ENCODE measurements around the gene THBS2.

GRCh38 chr6:169291148-169291547 is 37.5 kb upstream of the THBS2 start:
- TF ChIP-seq SIN3A (IDR thresholded peaks at IDR 0.05; ENCODE audit: borderline replicate concordance, insufficient read depth, low read length) (no peak), POLR2AphosphoS5 (IDR thresholded peaks at IDR 0.05; ENCODE audit: low read depth, low read length) (no peak)
- TF ChIP-seq, protein P1, sequence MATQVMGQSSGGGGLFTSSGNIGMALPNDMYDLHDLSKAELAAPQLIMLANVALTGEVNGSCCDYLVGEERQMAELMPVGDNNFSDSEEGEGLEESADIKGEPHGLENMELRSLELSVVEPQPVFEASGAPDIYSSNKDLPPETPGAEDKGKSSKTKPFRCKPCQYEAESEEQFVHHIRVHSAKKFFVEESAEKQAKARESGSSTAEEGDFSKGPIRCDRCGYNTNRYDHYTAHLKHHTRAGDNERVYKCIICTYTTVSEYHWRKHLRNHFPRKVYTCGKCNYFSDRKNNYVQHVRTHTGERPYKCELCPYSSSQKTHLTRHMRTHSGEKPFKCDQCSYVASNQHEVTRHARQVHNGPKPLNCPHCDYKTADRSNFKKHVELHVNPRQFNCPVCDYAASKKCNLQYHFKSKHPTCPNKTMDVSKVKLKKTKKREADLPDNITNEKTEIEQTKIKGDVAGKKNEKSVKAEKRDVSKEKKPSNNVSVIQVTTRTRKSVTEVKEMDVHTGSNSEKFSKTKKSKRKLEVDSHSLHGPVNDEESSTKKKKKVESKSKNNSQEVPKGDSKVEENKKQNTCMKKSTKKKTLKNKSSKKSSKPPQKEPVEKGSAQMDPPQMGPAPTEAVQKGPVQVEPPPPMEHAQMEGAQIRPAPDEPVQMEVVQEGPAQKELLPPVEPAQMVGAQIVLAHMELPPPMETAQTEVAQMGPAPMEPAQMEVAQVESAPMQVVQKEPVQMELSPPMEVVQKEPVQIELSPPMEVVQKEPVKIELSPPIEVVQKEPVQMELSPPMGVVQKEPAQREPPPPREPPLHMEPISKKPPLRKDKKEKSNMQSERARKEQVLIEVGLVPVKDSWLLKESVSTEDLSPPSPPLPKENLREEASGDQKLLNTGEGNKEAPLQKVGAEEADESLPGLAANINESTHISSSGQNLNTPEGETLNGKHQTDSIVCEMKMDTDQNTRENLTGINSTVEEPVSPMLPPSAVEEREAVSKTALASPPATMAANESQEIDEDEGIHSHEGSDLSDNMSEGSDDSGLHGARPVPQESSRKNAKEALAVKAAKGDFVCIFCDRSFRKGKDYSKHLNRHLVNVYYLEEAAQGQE (IDR thresholded peaks at IDR 0.05; ENCODE audit: insufficient read depth in 1 of 2, low read depth in 2 of 2, low read length in 2 of 2), result no peak
